Nephron progenitor cell (in vitro differentiated cells): ENCODE data around the gene RFXANK.
A peak's percentile ranks its signal among the peaks of the same experiment; 100 is the strongest.
"Not testable (repeated sequence)": the region's sequence is repeated elsewhere in the genome, so short reads cannot be mapped to it uniquely, and the experiment has no call there.

ENCODE experiments used
- DNase-seq: peaks from one replicate; pipeline ENCODE4 v3.0.0; 2021
- H3K27ac Mint-ChIP-seq: 2 replicates; pipeline ENCODE4 v1.8.0; 2021; ENCODE audit warnings: mild to moderate bottlenecking, moderate library complexity, mixed read lengths
- H3K27me3 Mint-ChIP-seq: 2 replicates; pipeline ENCODE4 v1.8.0; 2021; ENCODE audit warnings: mild to moderate bottlenecking, low read depth, mixed read lengths; ENCODE audit not compliant: poor library complexity
- H3K36me3 Mint-ChIP-seq: 2 replicates; pipeline ENCODE4 v1.8.0; 2021; ENCODE audit warnings: low read depth, mixed read lengths
- H3K4me1 Mint-ChIP-seq: 2 replicates; pipeline ENCODE4 v1.8.0; 2021; ENCODE audit warnings: mixed read lengths
- H3K4me3 Mint-ChIP-seq: 2 replicates; pipeline ENCODE4 v1.8.0; 2021; ENCODE audit warnings: mild to moderate bottlenecking, moderate library complexity, mixed read lengths
- H3K9me3 Mint-ChIP-seq: 2 replicates; pipeline ENCODE4 v1.8.0; 2021; ENCODE audit warnings: mild to moderate bottlenecking, moderate library complexity, mixed read lengths
- CTCF ChIP-seq: fragments of 200-600 bp; sonication (generic); IDR thresholded peaks from 2 replicates; pipeline ENCODE4 v1.5.0; 2021; ENCODE audit warnings: antibody characterized with exemption

RFXANK gene

GRCh38 chr19:19214892-19215291 is 22.8 kb downstream of the RFXANK start:
- peak; percentile 98 for DNase-seq
- Mint-ChIP-seq H3K27me3 (peaks cover 90% of the 10 kb centered on the region), H3K27ac (no peak overlapping the region), H3K9me3 (peaks cover 7% of the 10 kb centered on the region), H3K36me3 (no peaks in the 10 kb centered on the region), H3K4me1 (no peaks in the 10 kb centered on the region), H3K4me3 (no peak overlapping the region)
- no peak for TF ChIP-seq CTCF

GRCh38 chr19:19215792-19216191 is 23.7 kb downstream of the RFXANK start:
- no peak overlapping the region for H3K4me3 Mint-ChIP-seq
- peaks cover 81% of the 10 kb centered on the region for H3K27me3 Mint-ChIP-seq
- H3K9me3 Mint-ChIP-seq = peaks cover 7% of the 10 kb centered on the region
- H3K36me3 Mint-ChIP-seq = no peaks in the 10 kb centered on the region
- no peak for TF ChIP-seq CTCF
- no peaks in the 10 kb centered on the region for H3K4me1 Mint-ChIP-seq
- H3K27ac Mint-ChIP-seq = no peak overlapping the region
- no peak for DNase-seq

- H3K9me3 Mint-ChIP-seq = peaks cover 7% of the 10 kb centered on the region
- no peaks in the 10 kb centered on the region for H3K4me1 Mint-ChIP-seq
- no peak overlapping the region for H3K27ac Mint-ChIP-seq
- no peak for DNase-seq
- peaks cover 70% of the 10 kb centered on the region for H3K27me3 Mint-ChIP-seq
- H3K36me3 Mint-ChIP-seq = no peaks in the 10 kb centered on the region
- TF ChIP-seq CTCF = no peak
- no peak overlapping the region for H3K4me3 Mint-ChIP-seq
Observed at GRCh38 chr19:19217099-19217498, 25.0 kb downstream of the RFXANK start.

GRCh38 chr19:19218911-19219310 is 26.9 kb downstream of the RFXANK start:
- no peaks in the 10 kb centered on the region for H3K36me3 Mint-ChIP-seq
- no peaks in the 10 kb centered on the region for H3K4me1 Mint-ChIP-seq
- H3K27me3 Mint-ChIP-seq = peaks cover 70% of the 10 kb centered on the region
- TF ChIP-seq CTCF = no peak
- DNase-seq = no peak
- H3K9me3 Mint-ChIP-seq = peaks cover 9% of the 10 kb centered on the region
- H3K4me3 Mint-ChIP-seq = no peak overlapping the region
- H3K27ac Mint-ChIP-seq = no peak overlapping the region

GRCh38 chr19:19221000-19221399 is 28.9 kb downstream of the RFXANK start:
- Mint-ChIP-seq H3K27me3 (peaks cover 71% of the 10 kb centered on the region), H3K9me3 (peaks cover 15% of the 10 kb centered on the region)
- H3K36me3 Mint-ChIP-seq, H3K27ac Mint-ChIP-seq, H3K4me1 Mint-ChIP-seq, DNase-seq, H3K4me3 Mint-ChIP-seq: not testable (repeated sequence)

- no peak for DNase-seq
- Mint-ChIP-seq H3K4me3 (no peak overlapping the region), H3K4me1 (no peaks in the 10 kb centered on the region), H3K27me3 (peaks cover 65% of the 10 kb centered on the region), H3K27ac (no peak overlapping the region), H3K9me3 (peaks cover 8% of the 10 kb centered on the region), H3K36me3 (no peaks in the 10 kb centered on the region)
- no peak for TF ChIP-seq CTCF
Observed at GRCh38 chr19:19223060-19223459, 31.0 kb downstream of the RFXANK start.
